ENCODE results near the gene TRAF3.
"Not testable (repeated sequence)": the region's sequence is repeated elsewhere in the genome, so short reads cannot be mapped to it uniquely, and the experiment has no call there.

Gene TRAF3

DNA sequence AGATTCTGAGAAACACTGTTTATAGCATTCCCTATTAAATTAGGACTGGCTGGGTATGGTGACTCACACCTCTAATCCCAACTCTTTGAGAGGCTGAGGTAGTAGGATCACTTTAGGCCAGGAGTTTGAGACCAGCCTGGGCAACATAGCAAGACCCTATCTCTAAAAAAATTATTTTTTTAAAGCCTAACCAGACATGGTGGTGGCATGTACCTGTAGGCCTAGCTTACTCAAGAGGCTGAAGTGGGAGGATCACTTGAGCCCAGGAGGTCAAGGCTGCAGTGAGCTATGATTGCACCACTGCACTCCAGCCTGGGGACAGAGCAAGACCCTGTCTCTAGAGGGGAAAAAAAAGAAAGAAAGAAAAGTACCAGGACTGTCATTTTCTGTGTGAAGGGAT lies 119.5 kb downstream of the TRAF3 start:
- DNase-seq = not testable (repeated sequence)

DNA sequence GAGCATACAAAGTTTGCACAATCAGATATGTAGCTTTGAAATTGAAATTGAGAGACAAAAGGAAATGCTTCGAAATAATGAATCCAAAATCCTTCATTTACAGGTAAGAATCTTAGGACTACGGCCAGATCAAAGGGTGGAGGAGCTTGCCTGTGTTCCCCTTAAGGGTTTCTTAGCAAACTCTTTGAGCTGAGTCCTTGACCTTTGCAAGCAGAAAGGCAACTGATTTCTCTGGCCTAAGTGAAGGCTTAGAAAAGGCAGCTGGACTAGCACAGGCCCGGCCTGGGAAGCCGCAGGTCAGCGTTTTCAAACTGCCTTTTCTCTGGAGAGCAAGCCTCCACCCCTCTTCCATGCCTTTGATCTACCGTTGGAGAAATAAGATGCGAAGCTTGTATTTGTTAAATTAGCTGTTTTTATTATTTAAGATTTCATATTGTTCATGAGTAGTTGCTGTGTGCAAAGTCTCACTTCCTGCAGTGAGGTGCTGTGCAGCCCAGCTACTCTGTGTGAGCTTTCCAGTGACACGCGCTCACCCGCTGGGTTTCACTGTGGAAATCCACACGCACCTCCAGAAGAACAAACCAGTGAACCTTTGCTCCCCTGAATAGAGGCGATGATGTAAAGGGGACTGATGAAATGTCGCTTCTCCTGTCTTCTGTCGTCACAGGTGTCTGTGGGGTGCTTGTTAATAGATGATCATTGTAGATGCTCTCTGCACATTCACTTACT lies 120.2 kb downstream of the TRAF3 start:
- DNase-seq = no peak

GRCh38 chr14:102898298-102898697 lies 121.0 kb downstream of the TRAF3 start:
- DNase-seq = no peak

- no peak for DNase-seq
These were observed 121.7 kb downstream of the TRAF3 start for GRCh38 chr14:102898776-102899515.

- no peak for DNase-seq
These were observed 122.3 kb downstream of the TRAF3 start for GRCh38 chr14:102899516-102899900.

GRCh38 chr14:102900631-102901571 lies 123.7 kb downstream of the TRAF3 start:
- DNase-seq = no peak

DNA sequence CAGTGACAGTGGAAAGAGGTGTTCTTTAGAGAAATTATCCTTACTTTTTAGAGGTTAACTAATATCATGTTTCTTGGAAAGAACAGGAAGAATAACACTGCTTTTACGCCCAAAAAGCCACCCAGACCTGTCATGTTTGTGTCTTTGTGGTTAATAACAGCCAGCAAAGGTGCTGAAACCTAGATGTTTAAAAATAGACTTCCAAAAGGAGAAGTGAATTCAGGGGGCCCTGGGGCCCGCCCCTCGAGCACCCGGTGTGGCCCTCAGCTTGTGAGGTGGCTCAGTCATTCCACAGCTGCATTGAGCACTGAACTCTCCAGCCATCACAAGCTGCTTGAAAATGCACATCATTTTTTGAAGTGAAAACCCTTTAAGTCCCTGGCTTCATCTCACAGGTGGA lies 124.4 kb downstream of the TRAF3 start:
- no peak for DNase-seq

DNA sequence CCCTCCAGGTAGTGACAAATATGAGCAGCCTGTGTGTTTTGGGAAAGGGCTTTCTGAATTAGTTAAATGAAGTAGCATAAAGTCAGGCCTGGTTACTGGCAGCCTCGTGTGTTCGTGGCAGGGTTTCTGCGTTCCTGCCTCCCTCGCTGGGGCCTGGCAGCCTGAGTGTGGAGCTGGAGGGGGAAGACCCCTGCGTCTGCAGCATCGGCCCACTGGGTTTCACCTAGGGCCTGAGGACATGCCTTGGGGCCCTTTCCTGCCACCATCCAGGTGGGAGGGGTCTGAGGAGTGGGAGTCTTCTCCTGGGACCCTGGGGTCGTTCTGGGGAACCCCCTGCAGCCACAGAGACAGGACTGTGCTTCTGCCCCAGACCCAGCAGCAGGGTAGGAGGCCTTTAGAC lies 124.8 kb downstream of the TRAF3 start:
- no peak for DNase-seq

DNA sequence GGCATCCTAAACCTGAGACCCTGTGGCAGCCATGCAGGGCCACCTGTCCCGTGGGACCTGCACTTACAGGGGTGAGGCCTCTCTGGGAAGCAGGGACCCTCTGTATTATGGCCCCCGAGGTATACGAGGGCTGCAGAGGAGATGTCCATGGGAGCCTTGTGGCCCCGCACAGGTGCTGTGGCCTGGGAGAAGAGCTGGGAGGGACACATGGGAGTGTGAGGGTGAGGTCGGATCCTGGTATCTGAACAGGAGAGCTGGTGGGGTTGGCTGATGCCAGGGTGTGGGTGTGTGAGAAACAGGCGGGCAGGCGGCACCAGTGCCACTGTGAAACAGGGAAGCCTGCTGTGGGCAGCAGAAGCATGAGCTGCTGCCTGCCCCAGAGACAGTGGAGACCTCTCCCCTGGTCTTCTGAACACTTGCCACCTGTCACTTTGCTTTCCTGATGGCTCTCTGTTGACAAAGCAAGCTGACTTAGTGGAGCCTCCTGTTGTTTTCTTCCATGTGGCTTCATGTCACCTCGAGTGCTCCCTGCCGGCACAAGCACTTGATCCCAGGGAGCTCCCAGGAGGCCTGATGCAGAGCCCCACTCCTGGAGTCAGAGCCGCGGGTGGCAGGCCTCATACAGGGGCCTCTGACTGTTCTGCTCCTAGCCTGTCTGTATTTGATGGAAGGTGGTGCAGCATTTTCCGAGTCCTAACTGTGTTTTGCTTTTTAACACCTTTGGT lies 125.4 kb downstream of the TRAF3 start:
- no peak for DNase-seq

GRCh38 chr14:102903248-102903888 lies 126.1 kb downstream of the TRAF3 start:
- DNase-seq = no peak

- no peak for DNase-seq
These were observed 126.8 kb downstream of the TRAF3 start for GRCh38 chr14:102903889-102904512.

DNA sequence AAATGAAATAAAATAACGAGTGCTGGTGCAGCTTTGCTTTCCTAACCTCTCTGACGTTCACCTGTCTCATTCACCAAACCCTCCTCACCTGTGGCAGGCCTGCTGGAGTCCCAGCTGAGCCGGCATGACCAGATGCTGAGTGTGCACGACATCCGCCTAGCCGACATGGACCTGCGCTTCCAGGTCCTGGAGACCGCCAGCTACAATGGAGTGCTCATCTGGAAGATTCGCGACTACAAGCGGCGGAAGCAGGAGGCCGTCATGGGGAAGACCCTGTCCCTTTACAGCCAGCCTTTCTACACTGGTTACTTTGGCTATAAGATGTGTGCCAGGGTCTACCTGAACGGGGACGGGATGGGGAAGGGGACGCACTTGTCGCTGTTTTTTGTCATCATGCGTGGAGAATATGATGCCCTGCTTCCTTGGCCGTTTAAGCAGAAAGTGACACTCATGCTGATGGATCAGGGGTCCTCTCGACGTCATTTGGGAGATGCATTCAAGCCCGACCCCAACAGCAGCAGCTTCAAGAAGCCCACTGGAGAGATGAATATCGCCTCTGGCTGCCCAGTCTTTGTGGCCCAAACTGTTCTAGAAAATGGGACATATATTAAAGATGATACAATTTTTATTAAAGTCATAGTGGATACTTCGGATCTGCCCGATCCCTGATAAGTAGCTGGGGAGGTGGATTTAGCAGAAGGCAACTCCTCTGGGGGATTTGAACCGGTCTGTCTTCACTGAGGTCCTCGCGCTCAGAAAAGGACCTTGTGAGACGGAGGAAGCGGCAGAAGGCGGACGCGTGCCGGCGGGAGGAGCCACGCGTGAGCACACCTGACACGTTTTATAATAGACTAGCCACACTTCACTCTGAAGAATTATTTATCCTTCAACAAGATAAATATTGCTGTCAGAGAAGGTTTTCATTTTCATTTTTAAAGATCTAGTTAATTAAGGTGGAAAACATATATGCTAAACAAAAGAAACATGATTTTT lies 128.2 kb downstream of the TRAF3 start:
- DNase-seq = no peak

DNA sequence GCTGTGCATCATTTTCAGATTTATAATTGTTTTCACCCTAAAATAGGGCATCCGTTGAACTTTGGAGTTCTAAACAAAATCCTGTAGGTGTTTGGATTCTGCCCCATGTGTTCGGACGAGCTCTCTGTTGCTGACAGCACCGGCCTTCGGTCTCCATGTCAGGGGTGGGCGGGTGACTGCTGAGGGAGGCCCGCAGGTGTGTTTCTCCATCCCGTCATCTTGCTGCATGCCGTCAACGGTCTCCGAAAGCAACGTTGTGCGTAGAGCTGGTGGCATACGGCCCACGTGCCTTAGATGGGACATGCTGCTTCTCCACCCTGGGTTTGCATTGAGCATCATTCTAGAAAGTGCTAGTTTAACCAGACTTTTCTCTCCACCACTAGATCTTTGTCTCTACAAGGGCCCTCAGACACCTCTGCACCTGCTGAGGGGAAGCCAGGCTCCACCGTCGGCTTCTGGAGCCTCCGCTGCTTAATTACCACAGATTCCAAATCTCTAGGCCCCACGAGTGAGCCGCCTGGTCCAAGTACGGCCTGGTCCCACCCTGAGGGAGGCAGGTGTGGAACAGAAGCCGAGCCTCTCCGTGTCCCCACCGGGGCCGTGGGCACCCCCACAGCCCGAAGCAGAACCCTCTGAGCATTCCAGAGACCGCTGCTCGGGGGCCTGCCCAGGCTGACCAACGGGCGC lies 129.5 kb downstream of the TRAF3 start:
- no peak for DNase-seq

- no peak for DNase-seq
These were observed 130.1 kb downstream of the TRAF3 start for GRCh38 chr14:102907303-102907844.

DNA sequence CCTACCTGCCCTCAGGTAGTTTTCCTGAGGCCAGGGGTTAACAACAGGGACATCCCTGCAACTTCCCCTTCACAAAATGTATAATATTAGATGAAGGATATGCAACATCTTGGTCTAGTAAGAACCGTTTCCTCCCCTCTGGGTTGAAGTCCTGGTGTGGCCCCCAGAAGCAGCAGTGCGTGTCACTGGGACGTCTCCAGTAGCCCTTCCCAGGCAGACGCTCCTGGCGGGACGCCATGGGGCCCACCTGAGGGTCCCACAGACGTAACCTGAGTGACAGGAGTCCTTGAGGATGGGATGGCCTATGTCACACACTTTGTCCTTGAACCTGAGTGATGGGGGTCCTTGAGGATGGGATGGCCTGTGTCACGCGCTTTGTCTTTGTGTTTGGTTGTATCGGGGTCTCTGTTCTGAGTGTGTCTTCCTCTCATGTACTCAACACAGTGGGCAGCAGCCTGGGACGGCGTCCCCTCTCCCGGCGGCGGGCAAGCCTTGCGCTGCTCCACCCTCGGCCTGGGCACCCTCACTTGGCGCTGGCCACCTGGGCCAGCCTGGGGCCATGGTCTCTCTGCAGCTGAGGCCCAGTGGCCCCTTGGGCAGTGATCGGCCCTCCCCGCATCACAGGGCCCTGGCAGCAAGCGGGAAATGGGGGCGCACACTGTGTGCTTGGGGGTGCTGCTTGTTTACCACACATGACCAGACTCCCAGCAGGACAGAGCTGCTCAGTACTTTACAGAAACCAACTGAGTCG lies 130.9 kb downstream of the TRAF3 start:
- DNase-seq = no peak

GRCh38 chr14:102908766-102909455 lies 131.7 kb downstream of the TRAF3 start:
- no peak for DNase-seq

DNA sequence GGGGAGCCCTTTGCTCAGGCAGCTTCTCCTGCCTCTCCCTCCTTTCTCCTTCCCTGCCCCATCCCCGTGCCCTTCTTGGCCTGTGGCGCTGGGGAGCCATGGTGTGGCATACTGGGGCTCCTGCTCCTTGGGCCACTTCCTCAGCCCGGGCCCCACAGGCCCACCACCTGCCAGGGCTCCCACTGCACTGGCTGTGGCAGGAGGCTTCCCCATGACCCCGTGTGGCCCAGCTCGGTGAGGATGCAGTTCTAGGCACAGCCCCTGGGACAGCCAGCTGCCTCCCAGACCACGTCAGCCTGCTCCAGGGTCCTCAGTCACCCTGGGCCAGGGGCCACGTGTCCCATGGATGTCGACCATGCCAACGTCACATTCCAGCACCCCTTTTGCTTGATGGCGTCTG lies 132.2 kb downstream of the TRAF3 start:
- no peak for DNase-seq

- DNase-seq = no peak
These were observed 132.7 kb downstream of the TRAF3 start for GRCh38 chr14:102909911-102910310.
